Stimulated activated CD4-positive, alpha-beta T cell treated with anti-CD3 and anti-CD28 coated beads, Interleukin-15, amount 100 ng/mL, for 48 hours (primary cell): ENCODE results near the gene NCDN.

Source experiments
- DNase-seq, 2 donors: peaks; one replicate each; pipeline ENCODE4 v3.0.0-alpha.2; 2020; ENCODE audit warnings: low read depth in 2 of 2

Gene NCDN, protein sequence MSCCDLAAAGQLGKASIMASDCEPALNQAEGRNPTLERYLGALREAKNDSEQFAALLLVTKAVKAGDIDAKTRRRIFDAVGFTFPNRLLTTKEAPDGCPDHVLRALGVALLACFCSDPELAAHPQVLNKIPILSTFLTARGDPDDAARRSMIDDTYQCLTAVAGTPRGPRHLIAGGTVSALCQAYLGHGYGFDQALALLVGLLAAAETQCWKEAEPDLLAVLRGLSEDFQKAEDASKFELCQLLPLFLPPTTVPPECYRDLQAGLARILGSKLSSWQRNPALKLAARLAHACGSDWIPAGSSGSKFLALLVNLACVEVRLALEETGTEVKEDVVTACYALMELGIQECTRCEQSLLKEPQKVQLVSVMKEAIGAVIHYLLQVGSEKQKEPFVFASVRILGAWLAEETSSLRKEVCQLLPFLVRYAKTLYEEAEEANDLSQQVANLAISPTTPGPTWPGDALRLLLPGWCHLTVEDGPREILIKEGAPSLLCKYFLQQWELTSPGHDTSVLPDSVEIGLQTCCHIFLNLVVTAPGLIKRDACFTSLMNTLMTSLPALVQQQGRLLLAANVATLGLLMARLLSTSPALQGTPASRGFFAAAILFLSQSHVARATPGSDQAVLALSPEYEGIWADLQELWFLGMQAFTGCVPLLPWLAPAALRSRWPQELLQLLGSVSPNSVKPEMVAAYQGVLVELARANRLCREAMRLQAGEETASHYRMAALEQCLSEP

DNA sequence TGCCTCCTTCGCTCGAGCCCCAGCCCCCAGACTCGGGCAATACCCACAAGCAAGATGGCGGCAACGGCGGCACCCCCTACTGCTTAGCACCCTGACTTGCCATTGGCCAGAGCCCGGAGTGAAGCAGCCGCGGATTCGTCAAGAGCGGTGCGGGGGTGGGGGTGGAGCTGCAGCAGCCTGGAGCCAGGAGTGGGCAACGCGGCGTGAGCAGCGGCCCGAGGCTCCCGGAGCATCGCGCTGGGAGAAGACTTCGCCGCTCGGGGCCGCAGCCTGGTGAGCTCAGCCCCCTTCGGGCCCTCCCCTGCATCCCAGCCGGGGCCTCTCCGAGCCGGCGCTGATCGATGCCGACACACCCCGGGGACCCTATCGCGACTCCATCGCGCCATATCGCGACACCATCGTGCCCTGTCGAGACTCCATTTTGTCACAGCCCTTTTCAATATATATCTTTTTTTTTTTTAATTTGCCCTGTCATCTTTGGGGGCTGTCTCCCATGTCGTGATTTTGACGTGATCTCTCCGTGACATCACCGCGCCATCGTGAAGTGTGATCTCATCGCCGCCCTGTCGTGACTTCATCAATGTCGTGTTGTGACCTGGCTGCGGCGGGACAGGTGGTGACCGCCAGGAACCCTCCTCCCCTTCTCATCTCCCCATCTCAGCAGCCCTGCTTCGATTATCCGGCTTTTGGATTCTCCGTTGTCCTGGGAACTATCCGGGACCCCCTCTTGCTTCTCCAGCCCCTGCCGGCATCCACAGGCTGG, at the start of gene NCDN:
Gene NCDN, plus strand, starts transcription at position 189 of the 763 bp plus-strand sequence. Its CDS starts 392 bp downstream, at position 581.
- DNase-seq: peak; percentile 95 to 97

- no peak for DNase-seq
These were observed 49.7 kb upstream of the NCDN start for GRCh38 chr1:35507947-35508346.

DNA sequence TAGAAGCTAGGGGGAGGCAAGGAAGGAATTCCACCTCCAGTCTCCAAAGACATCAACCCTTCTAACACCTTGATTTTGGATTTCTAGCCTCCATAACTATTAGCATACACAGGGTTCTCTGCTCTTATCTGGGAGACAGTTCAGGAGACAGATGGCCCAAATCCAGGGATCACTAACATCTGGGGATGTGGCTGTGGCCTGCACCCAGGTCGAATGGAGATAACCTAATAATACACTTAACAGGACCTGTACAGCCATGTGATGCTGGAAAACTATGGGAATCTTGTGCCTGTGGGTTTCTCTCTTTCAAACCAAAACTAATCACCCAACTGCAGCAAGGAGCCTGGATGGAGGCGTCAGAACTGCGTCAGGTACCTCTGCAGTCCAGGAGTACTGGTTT, 48.0 kb upstream of the NCDN start:
- no peak for DNase-seq

DNA sequence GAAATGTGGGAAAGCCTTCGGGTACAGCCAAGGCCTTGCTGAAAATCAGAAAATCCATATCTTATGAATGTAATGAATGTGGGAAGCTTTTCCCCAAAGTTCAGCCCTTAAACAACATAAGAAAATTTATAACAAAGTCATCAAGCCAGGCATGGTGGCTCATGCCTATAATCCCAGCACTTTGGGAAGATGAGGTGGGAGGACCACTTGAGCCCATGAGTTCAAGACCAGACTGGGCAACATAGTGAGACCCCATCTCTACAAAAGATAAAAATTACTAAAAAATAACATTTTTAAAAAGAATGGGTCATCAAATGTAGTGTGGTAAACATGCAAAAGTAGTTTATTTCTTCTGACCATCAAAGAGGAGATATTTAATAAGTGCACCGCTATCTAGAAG, 46.3 kb upstream of the NCDN start:
- DNase-seq: no peak

DNA sequence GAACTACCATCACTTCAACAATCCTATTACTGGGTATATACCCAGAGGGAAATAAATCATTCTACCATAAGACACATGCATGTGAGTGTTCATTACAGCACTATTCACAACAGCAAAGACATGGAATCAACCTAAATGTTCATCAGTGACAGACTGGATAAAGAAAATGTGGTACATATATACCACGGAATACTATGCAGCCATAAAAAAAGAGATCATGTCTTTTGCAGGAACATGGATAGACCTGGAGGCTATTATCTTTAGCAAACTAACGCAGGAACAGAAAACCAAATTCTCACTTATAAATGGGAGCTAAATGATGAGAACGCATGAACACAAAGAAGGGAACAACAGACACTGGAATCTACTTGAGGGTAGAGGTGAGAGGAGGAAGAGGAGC, 39.4 kb upstream of the NCDN start:
- DNase-seq: no peak

- DNase-seq: no peak
These were observed 38.2 kb upstream of the NCDN start for GRCh38 chr1:35519432-35519831.

- DNase-seq: no peak
These were observed 33.5 kb upstream of the NCDN start for GRCh38 chr1:35524106-35524505.

- no peak for DNase-seq
These were observed 27.4 kb upstream of the NCDN start for GRCh38 chr1:35530168-35530567.

DNA sequence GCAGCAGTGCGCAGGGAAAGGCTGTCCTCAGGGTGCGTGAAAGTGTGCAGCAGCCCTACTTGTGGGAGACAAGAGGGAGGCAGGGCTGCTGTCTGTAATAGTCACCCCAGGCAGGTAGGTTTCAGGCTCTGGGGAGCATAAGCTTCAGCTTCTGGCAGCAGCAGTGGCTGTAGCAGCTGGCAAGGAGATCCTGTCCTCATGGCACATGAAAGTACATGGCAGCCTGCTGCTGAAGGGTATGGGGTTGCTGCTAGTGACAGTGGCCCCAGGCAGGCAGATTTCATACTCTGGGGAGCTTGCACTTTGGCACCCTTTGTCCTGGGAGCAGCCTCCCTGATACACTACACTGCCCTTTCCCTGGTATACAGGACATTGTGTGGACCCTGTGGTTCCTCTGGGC, 26.7 kb upstream of the NCDN start:
- DNase-seq: no peak

DNA sequence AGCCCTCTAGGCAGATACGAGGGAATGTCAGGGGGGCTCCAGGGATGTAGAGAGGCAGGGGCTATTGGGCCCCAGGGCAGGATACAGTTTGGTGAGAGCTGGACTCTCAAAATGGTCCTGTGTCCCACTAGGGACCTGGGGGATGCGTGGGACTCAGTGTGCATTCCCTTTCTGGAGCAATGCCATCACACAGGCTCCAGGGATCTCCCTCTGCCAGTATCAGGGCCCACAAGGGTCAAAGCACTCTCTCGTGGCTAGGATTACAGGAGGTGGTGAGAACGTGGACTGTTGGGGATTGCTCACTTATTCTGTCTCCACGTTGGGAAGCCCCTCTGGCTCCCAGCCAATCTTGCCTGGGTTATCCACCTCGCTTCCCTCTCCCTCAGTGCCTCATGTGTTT, 26.2 kb upstream of the NCDN start:
- no peak for DNase-seq

GRCh38 chr1:35532497-35533223, 24.9 kb upstream of the NCDN start:
- no peak for DNase-seq

DNA sequence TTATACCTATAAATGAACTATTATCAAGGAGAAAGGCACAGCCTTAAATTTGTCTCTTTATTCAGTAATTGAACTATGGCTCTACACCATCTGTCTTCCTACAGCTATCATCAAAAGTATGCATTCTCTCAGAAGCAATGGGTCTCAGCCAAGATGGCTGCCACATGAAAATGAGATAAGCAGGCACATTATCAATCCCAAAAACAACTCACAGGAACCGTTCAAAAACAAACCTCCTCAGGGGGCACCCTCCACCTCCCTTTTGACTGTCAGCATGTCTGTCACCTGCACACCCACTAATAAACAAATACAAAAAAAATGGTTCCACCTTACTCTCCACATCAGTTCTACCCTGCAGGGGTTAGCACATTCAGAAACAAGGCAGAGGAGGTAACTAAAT, 24.0 kb upstream of the NCDN start:
- no peak for DNase-seq

GRCh38 chr1:35535243-35535642, 22.4 kb upstream of the NCDN start:
- no peak for DNase-seq

DNA sequence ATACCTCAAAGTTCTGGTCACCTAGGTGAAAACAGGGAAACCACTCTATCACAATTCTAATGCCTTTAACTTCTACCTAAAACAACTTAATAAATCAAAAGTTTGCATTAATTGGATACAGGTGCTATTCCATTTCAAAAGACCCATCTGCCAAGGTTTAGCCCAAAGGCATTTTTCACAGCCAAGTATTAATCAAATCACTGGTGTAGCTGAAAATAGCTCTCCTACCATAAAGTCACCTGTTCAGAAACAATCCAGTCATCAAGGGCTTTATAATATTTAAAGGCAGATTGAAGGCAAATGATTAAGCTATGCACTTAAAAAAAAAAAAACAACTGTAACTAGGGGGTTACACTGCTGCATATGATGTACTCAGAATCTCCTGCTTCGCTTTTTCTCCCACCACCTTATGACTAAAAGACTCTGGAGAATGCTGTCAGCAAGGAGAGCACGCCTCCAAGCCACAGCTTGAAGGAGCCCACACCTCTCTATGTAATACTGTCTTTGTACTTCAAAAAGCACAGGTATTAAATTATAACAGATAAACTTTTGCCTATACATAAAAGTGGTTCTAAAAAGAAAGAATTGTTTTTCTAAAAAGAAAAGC, 20.9 kb upstream of the NCDN start:
- DNase-seq: no peak

DNA sequence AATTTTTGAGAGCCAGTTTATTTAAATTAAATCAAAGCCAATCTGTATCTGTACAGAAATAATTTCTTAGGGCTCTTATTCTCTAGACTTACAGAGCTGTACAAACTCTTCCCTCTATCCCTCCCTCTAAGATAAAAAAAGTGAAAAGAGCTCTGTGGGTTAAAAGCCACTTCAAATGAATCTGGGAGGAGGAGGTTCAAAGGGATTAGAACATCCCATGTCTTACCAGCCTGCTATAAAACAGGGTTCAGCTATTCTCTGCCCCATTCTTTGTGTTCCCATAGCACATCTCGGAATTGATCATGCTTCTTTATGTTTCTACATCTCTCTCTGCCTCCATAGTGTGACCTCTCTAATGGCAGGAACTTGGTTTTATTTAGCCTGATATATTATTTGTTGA, 19.8 kb upstream of the NCDN start:
- DNase-seq: no peak

DNA sequence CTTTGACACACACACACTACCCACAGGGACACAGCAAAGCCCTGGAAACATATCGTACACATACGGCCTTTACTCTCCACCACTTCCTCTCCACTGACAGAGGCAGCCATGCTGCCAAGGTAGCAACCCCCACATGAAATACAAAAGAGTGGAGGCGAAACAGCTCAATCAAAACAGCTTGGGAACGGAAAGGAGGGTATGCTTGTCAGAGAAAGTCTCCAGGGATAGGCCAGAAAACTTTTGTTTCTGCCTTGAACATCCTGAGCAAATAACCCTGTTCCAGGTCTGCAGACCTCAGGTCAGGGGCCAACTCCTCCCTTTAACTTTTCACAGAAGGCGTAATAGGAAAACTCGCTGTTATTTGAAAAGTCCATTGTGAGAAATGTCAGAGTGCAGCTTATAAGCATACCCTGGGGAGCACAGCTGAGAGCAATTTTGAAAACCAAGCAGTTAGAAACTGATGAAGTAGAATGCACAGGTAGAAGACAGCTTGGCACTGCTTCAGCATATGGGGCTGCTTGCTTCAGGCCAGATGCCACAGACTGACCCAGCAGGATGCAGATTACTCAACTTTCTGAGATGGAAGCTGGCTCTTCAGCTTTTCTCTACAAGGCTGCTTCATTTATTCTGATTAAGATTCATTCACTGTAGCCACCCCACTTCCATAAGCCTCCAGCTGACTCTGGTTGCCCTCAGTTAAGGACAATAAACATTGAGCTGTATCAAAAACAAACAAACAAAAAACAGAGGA, 18.4 kb upstream of the NCDN start:
- DNase-seq: no peak

DNA sequence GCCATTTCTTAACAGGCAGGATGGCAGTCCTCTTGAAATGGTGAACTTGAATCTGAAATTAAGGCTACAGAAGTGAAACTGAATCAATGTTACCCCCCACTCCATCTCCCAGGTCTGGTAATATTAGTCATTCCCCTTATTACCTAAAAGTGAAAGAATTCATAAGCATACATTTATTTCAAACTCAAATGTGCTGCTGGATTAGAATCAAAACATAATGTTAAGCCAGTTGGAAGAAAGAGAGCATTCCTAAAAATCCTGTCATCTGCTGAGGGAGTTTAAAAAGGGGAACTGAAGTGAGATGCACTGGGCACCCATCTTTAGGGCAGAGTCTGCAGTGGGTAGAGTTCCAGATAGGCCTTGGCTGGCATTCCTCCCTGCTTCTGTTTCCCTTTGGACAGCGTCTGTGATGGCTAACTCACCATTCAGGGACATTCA, 17.8 kb upstream of the NCDN start:
- no peak for DNase-seq

DNA sequence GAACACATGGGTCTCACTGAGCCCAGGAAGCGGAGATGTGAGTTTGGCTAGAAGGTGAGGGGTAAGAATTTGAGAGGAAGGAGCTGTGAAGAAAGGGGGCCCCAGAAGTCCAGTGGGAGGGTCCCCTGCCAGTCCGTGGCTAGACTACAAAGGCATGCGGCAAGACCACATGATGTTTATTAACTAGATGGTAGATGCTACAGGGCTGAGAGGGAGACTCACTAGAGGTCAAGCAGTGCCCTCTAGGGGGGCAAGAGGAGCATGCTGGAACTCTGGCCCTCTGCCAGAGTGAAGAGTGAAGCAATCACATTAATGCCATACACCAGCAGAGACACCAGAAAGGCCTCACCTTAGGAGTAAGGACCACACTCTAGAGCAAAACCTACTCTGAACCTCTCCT, 12.6 kb upstream of the NCDN start:
- DNase-seq: no peak

DNA sequence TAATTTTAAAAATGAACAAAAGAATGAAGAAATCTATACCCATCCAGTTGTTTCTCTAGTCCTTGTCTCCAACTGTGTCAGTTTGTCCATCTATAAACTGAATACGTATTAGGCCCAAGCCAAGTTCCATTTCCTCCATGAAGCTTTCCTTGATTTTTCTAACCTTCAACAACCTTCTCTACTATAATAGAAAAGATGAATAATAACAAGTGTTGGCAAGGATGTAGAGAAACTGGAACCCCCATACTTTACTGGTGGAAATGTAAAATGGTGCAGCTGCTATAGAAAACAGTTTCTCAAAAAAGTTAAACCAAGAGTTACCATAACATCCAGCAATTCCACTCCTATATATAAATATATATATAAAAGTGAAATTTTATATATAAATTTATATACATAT, 11.0 kb upstream of the NCDN start:
- DNase-seq: no peak

DNA sequence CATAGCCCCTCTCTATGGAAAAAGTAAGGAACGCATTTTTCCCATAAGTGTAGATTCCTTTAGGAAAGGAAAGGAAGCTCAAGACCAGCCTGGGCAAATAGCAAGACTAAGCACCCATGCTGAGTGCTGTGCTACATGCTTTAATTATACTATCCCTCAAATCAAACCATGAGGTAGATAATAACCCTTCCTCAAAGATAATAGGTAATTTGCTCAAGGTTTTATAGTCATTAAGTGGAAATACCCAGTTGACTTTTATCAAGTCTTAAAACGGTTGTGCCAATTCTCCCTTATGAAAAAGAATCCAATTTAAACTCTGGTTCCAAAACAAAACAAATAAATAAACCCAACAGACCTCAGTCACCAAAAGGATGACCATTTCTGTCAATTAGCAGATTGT, 3.7 kb upstream of the NCDN start:
- DNase-seq: no peak
